Heart right ventricle (tissue), 16 donors: ENCODE measurements around the gene ITFG1. TPM values are rescaled to one million over a fixed set of nuclear protein-coding genes. Genes with fewer than 3 reads are reported as not detected.
"Not testable (repeated sequence)": the region's sequence is repeated elsewhere in the genome, so short reads cannot be mapped to it uniquely, and the experiment has no call there.

Experiments
- ATAC-seq, 8 donors: fragments of 200-7000 bp; cut with Tn5 transposase; one replicate each; pipeline ENCODE4 v1.9.1; 2020; ENCODE audit warnings: mild to moderate bottlenecking in 8 of 8, moderate library complexity in 8 of 8, moderate number of reproducible peaks in 1 of 8
- DNase-seq, 2 donors: peaks; one replicate each; pipeline ENCODE4 v3.0.0-alpha.2; 2020
- H3K27ac ChIP-seq, 10 donors: fragments of 200-600 bp; sonication (generic) in 2 of 10; one replicate each; pipeline versions ENCODE4 v1.5.0 to v1.8.0; 2020 to 2022; ENCODE audit warnings: mild to moderate bottlenecking in 3 of 10
- H3K27me3 ChIP-seq, 7 donors: fragments of 200-600 bp; one replicate each; pipeline ENCODE4 v1.8.0; 2021 to 2022; ENCODE audit warnings: mild to moderate bottlenecking in 2 of 7
- H3K36me3 ChIP-seq, 9 donors: fragments of 200-600 bp; sonication (generic) in 1 of 9; one replicate each; pipeline versions ENCODE4 v1.5.0 to v1.8.0; 2020 to 2022; ENCODE audit warnings: mild to moderate bottlenecking in 2 of 9
- H3K4me1 ChIP-seq, 9 donors: fragments of 200-600 bp; sonication (generic) in 1 of 9; one replicate each; pipeline versions ENCODE4 v1.5.0 to v1.8.0; 2020 to 2022; ENCODE audit warnings: mild to moderate bottlenecking in 4 of 9
- H3K4me3 ChIP-seq, 10 donors: fragments of 200-600 bp; sonication (generic) in 2 of 10; one replicate each; pipeline versions ENCODE4 v1.5.0 to v1.8.0; 2020 to 2022; ENCODE audit warnings: mild to moderate bottlenecking in 7 of 10, moderate library complexity in 2 of 10
- H3K9me3 ChIP-seq, 11 donors: fragments of 200-600 bp in 10 of 11; sonication (generic) in 2 of 11; one replicate each; pipeline versions ENCODE4 v1.5.0 to v1.8.0; 2013 to 2022; ENCODE audit warnings: mild to moderate bottlenecking in 2 of 11, control low read depth in 1 of 11, moderate library complexity in 1 of 11
- CTCF ChIP-seq, 9 donors: fragments of 200-600 bp; sonication (generic) in 2 of 9; IDR thresholded peaks; one replicate each; pipeline versions ENCODE4 v1.5.0 to v1.8.0; 2021 to 2022; ENCODE audit warnings: antibody characterized with exemption in 9 of 9, mild to moderate bottlenecking in 5 of 9, moderate library complexity in 1 of 9
- WGBS, 2 donors: extraction: QIAGEN DNeasy Blood & Tissue Kit; methylation state at CpG; one replicate each; pipeline ENCODE4 v1.1.7; 2013; ENCODE audit warnings: inconsistent platforms in 1 of 2; 5-methylcytosine and 5-hydroxymethylcytosine counted together
- intact Hi-C, 10 donors: fragments of 100-400 bp; cut with DNase I; formaldehyde crosslinking; loops; one replicate each; pipeline versions ENCODE4 v1.11.1 to v1.14.2; 2022
- polyA plus RNA-seq, 2 donors: library from polyadenylated mRNA; stranded (reverse); fragments of 200-250 nt; gene quantifications; one replicate each; pipeline ENCODE4 v1.2.3, GENCODE V29; 2013
- total RNA-seq, 10 donors: library from RNA; stranded (reverse); fragmentation: NEBNext Ultra II Directional in 3 of 10; extraction: Animal tissue kit (Norgen Biotek cat#: 25700) in 3 of 10; gene quantifications; one replicate each; pipeline versions ENCODE4 v1.2.1 to v1.2.4, GENCODE V29; 2021 to 2023
- donor health status: Arrhythmogenic right ventricular cardiomyopathy.
- donor health status: ischemic (EF 13 %, LVEDD 7.1; RV severe dilation, severe dysfunction).
- donor health status: healthy with polysubstance abuse.
- donor health status: DM: no; HTN: yes; CAD: no.
- donor health status: DM: no; HTN: no; CAD: no.
- donor health status: ischemic (EF 25% LVEDD 6.9; RV normal size, moderate dysfunction).
- donor health status: ischemic (EF 25% LVEDD 5.7; RV mildly dilated, moderate dysfunction).
- donor health status: healthy.
- donor health status: DM: yes; HTN: yes; CAD: no.
- donor health status: Ischemic cardiomyopathy.
- donor health status: ischemic (EF 35%, LVEDD 5.7; RV mildly dilated, moderate dysfunction).
- donor health status: nonischemic (EF 11% LVEDD 7.7; RV severe dilation, severe dysfunction).
- donor health status: DM: yes; HTN: yes; CAD: no.
- donor health status: PGD.
- donor health status: ischemic (EF 29% LVEDD 5.4; RV normal size, mild dysfunction).
- donor health status: nonischemic (EF 23%, LVEDD 6.1; RV moderate dilation, normal function).

ITFG1 gene
- total and polyA plus RNA-seq, 12 donors: 10.1 to 94.5 (median 72.3) TPM

- Histone ChIP-seq H3K9me3 (no peaks in the 10 kb centered on the region), H3K4me1 (no peaks in the 10 kb centered on the region), H3K36me3 (peaks cover 0 to 30% (median 9%) of the 10 kb centered on the region in 9 donors), H3K4me3 (no peak overlapping the region), H3K27ac (no peak overlapping the region), H3K27me3 (no peaks in the 10 kb centered on the region)
- intact Hi-C loops: no loop called here
- no peak for TF ChIP-seq CTCF (IDR thresholded peaks at IDR 0.05)
- ATAC-seq: no peak
- DNase-seq: no peak
- WGBS, 2 donors: 66 to 71% methylated on average over 2 of the region's 2 CpGs
These were observed 94.6 kb downstream of the ITFG1 start for GRCh38 chr16:47366228-47366627.

- Histone ChIP-seq H3K9me3 (no peaks in the 10 kb centered on the region), H3K27me3 (no peaks in the 10 kb centered on the region), H3K4me1 (peaks cover 0 to 9% (median 0%) of the 10 kb centered on the region in 9 donors), H3K4me3 (no peak overlapping the region), H3K27ac (no peak overlapping the region), H3K36me3 (peaks cover 0 to 22% (median 7%) of the 10 kb centered on the region in 9 donors)
- 76 to 85% methylated on average over 1 of the region's 1 CpG for WGBS, 2 donors
- DNase-seq: no peak
- no peak for ATAC-seq
- intact Hi-C loops: no loop called here
- no peak for TF ChIP-seq CTCF (IDR thresholded peaks at IDR 0.05)
These were observed 97.1 kb downstream of the ITFG1 start for GRCh38 chr16:47363761-47364160.

- peaks cover 0 to 5% (median 0%) of the 10 kb centered on the region in 11 donors for H3K9me3 ChIP-seq
- DNase-seq (peak in 1 of 2 donors; percentile 7), ATAC-seq (no peak)
- H3K27me3 ChIP-seq: no peaks in the 10 kb centered on the region
- no peak for TF ChIP-seq CTCF (IDR thresholded peaks at IDR 0.05)
- no peak overlapping the region for H3K27ac ChIP-seq
- 64 to 69% methylated on average over 2 of the region's 2 CpGs for WGBS, 2 donors
- H3K4me3 ChIP-seq: no peak overlapping the region
- H3K36me3 ChIP-seq: peaks cover 0 to 15% (median 0%) of the 10 kb centered on the region in 9 donors
- H3K4me1 ChIP-seq: peaks cover 0 to 9% (median 0%) of the 10 kb centered on the region in 9 donors
- intact Hi-C loops: no loop called here
These were observed 101.4 kb downstream of the ITFG1 start for GRCh38 chr16:47359478-47359877.

GRCh38 chr16:47358816-47359215, 102.0 kb downstream of the ITFG1 start:
- H3K9me3 ChIP-seq: peaks cover 0 to 11% (median 6%) of the 10 kb centered on the region in 11 donors
- 95 to 96% methylated on average over 2 of the region's 2 CpGs for WGBS, 2 donors
- no peak for ATAC-seq
- TF ChIP-seq CTCF (IDR thresholded peaks at IDR 0.05): no peak
- intact Hi-C loops: no loop called here
- no peaks in the 10 kb centered on the region for H3K27me3 ChIP-seq
- no peak overlapping the region for H3K27ac ChIP-seq
- peaks cover 0 to 9% (median 0%) of the 10 kb centered on the region in 9 donors for H3K4me1 ChIP-seq
- H3K4me3 ChIP-seq: no peak overlapping the region
- no peak for DNase-seq
- peaks cover 0 to 11% (median 0%) of the 10 kb centered on the region in 9 donors for H3K36me3 ChIP-seq

GRCh38 chr16:47349029-47349428, 111.8 kb downstream of the ITFG1 start:
- H3K4me1 ChIP-seq, intact Hi-C loops, ATAC-seq, H3K27me3 ChIP-seq, H3K27ac ChIP-seq, H3K4me3 ChIP-seq, DNase-seq: not testable (repeated sequence)
- Histone ChIP-seq H3K9me3 (peaks cover 0 to 68% (median 8%) of the 10 kb centered on the region in 11 donors), H3K36me3 (peaks cover 0 to 22% (median 0%) of the 10 kb centered on the region in 9 donors)
- 95 to 98% methylated on average over 1 to 2 of the region's 2 CpGs for WGBS, 2 donors

- DNase-seq, H3K4me3 ChIP-seq, intact Hi-C loops, H3K27me3 ChIP-seq, H3K4me1 ChIP-seq, ATAC-seq, H3K27ac ChIP-seq: not testable (repeated sequence)
- Histone ChIP-seq H3K36me3 (peaks cover 0 to 22% (median 0%) of the 10 kb centered on the region in 9 donors), H3K9me3 (peaks cover 0 to 52% (median 7%) of the 10 kb centered on the region in 11 donors)
- 98% methylated on average over 23 of the region's 23 CpGs for WGBS, 2 donors
These were observed 113.7 kb downstream of the ITFG1 start for GRCh38 chr16:47347021-47347696.
